ENCODE data around the gene KRT81. TPM values are rescaled to one million over a fixed set of nuclear protein-coding genes. Genes with fewer than 3 reads are reported as not detected.

Gene KRT81
- total and polyA plus RNA-seq, 2 of the 4 experiments (the other 2 are of a cell fraction), result under 0.01 to 0.05 TPM

DNA sequence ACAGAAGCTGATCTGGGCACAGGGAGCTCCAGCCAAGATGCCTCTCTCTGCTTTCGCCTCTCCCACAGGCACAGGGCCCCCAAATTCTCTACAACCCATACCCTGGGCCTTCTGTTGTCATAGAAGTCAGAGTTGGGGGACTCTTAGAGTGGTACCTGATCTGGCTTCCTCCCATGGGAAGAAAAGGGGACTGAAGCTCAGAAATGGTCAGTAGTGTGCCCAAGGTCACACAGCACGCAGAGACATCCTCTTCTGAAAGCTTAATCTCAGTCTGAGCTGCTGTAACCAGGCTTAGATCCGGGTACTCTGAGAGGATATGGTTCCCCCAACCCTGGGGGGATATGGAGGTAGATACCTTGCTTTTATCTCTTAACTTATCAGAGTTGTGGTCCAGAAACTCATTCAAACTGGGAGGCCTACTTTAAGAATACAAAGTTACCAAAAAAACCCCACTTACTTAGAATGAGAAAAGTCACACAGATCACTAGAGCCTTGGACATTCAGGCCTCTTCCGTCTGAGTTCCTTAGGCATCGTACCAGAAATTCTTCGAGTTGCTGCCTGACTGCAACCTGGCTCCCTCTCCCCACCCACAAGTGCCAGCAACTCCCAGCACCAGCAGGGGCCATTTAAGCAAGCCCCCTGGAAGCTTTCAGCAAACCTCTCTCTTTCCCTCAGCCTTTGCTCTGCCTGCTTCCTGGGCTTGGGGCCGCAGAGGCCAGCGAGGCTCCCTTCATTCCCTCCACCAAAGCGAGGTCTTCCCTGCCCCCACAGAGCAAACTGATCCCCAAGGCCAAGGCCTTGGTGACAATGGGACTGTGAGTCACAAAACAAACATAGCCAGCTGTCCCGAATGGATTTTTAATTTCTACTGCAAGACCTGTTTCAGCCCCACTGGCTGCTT lies 44.4 kb downstream of the KRT81 start (continued):
- no peak for TF ChIP-seq CTCF (conservative IDR thresholded peaks at IDR 0.05; ENCODE audit: low read depth, low read length)
- TF ChIP-seq FOS (IDR thresholded peaks at IDR 0.05; ENCODE audit: low read depth, low read length), result no peak
- TF ChIP-seq POLR2A (IDR thresholded peaks at IDR 0.05; ENCODE audit: low read depth, low read length), result no peak
- TF ChIP-seq CHD1 (IDR thresholded peaks at IDR 0.05; ENCODE audit: low read depth, low read length), result no peak
- no peak for TF ChIP-seq RAD21 (IDR thresholded peaks at IDR 0.05; ENCODE audit: low read length)
- TF ChIP-seq BHLHE40 (IDR thresholded peaks at IDR 0.05; ENCODE audit: low read depth, low read length), result no peak
- TF ChIP-seq MXI1 (IDR thresholded peaks at IDR 0.05; ENCODE audit: borderline replicate concordance, low read depth, low read length), result no peak
- no peak for TF ChIP-seq MAFK (IDR thresholded peaks at IDR 0.05; ENCODE audit: low read depth, low read length)
- TF ChIP-seq CEBPB (IDR thresholded peaks at IDR 0.05; ENCODE audit: low read depth, low read length), result no peak

Data from IMR-90 (cell line).